ENCODE measurements around the gene SLC18A2. TPM values are rescaled to one million over a fixed set of nuclear protein-coding genes. Genes with fewer than 3 reads are reported as not detected.

Gene SLC18A2
- total RNA-seq, 1 donor from 2014 or later, result not detected

DNA sequence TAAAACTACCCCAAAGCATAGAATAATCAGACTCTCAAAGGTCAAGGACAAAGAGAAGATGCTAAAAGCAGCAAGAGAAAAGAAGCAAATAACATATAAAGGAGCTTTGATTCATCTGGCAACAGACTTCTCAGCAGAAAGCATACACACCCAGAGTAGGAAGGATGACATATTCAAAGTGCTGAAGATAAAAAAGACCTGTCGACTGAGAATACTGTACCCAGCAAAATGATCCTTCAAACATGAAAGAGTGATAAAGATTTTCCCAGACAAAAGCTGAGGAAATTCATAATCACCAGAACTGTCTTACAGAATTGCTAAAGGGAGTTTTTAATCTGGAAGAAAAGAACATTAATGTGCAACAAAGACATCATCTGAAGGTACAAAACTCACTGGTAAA is 28.7 kb upstream of the SLC18A2 start:
- H3K27ac Mint-ChIP-seq (ENCODE audit: unreplicated experiment), result no peak overlapping the region
- H3K9me3 Mint-ChIP-seq (ENCODE audit: low read depth), result peaks cover 23% of the 10 kb centered on the region
- TF ChIP-seq, protein P1, sequence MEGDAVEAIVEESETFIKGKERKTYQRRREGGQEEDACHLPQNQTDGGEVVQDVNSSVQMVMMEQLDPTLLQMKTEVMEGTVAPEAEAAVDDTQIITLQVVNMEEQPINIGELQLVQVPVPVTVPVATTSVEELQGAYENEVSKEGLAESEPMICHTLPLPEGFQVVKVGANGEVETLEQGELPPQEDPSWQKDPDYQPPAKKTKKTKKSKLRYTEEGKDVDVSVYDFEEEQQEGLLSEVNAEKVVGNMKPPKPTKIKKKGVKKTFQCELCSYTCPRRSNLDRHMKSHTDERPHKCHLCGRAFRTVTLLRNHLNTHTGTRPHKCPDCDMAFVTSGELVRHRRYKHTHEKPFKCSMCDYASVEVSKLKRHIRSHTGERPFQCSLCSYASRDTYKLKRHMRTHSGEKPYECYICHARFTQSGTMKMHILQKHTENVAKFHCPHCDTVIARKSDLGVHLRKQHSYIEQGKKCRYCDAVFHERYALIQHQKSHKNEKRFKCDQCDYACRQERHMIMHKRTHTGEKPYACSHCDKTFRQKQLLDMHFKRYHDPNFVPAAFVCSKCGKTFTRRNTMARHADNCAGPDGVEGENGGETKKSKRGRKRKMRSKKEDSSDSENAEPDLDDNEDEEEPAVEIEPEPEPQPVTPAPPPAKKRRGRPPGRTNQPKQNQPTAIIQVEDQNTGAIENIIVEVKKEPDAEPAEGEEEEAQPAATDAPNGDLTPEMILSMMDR (IDR thresholded peaks at IDR 0.05), result no peak
- H3K36me3 Mint-ChIP-seq (ENCODE audit: low read depth), result peaks cover 5% of the 10 kb centered on the region
- no peak overlapping the region for H3K4me3 Mint-ChIP-seq (ENCODE audit: unreplicated experiment)
- H3K27me3 Mint-ChIP-seq (ENCODE audit: low read depth), result peaks cover 70% of the 10 kb centered on the region
- H3K4me1 Mint-ChIP-seq (ENCODE audit: low read depth), result peaks cover 7% of the 10 kb centered on the region
- DNase-seq (ENCODE audit: low spot score), result no peak

DNA sequence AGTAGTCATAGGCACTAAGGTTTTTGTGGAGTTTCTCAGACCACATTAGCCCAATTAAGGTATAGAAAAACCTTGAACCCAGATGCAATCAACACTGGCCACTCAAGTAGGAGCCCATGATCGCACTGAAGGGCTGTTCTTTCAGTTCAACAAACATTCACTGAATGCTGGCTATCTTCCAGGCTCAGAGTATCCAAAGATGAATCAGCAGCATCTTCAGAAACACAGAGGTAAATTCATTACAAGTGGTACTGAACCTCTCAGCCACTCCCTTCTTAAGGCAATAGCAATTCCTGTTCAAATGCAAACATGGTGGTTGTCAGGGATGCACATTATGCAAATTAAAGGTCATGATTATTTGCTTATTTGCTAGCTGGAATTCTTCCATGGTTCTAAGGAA is 26.5 kb upstream of the SLC18A2 start:
- no peak overlapping the region for H3K4me3 Mint-ChIP-seq (ENCODE audit: unreplicated experiment)
- H3K36me3 Mint-ChIP-seq (ENCODE audit: low read depth), result peaks cover 5% of the 10 kb centered on the region
- H3K9me3 Mint-ChIP-seq (ENCODE audit: low read depth), result peaks cover 23% of the 10 kb centered on the region
- peaks cover 69% of the 10 kb centered on the region for H3K27me3 Mint-ChIP-seq (ENCODE audit: low read depth)
- no peak for DNase-seq (ENCODE audit: low spot score)
- TF ChIP-seq, protein P1 (IDR thresholded peaks at IDR 0.05), result no peak
- H3K27ac Mint-ChIP-seq (ENCODE audit: unreplicated experiment), result no peak overlapping the region
- peaks cover 11% of the 10 kb centered on the region for H3K4me1 Mint-ChIP-seq (ENCODE audit: low read depth)

DNA sequence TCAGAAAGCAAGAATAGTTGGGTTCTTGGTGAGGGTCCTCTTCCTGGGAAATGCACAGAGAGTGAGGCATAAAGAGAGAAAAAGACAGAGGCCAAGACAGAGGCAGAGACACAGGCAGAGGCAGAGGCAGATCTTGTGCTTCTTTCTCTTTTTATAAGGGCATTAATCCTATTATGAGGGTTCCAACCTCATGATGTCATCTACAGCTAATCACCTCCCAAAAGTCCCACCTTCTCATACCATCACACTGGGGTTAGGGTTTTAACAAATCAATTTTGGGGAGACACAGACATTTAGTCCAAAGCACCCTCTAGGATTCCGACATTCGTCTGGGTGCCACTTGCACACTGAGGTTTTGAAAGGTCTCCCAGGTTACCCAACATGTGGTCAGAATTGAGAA is 25.8 kb upstream of the SLC18A2 start:
- no peak for DNase-seq (ENCODE audit: low spot score)
- Mint-ChIP-seq H3K36me3 (ENCODE audit: low read depth) (peaks cover 5% of the 10 kb centered on the region), H3K4me1 (ENCODE audit: low read depth) (peaks cover 11% of the 10 kb centered on the region), H3K27me3 (ENCODE audit: low read depth) (peaks cover 62% of the 10 kb centered on the region), H3K9me3 (ENCODE audit: low read depth) (peaks cover 23% of the 10 kb centered on the region), H3K4me3 (ENCODE audit: unreplicated experiment) (no peak overlapping the region), H3K27ac (ENCODE audit: unreplicated experiment) (no peak overlapping the region)
- TF ChIP-seq, protein P1 (IDR thresholded peaks at IDR 0.05), result no peak

DNA sequence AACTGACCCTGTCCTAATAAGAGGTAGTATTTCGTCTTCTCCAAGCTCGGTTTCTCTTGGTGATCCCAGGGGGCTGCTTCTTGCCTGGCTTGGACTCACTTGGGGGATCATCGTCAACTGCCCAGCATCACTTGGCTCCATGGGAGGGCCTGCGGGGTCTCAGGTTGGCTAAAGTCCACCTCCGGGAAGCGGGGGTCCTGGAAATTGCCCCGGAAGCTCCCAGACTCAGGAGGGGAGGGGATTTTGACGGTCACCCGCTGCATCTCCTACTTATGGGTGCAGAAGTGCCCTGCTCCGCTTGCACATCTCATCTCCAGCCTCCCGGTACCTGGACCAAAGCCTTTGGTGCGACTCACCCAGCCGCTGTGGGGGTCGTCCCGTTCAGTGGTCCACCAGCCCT is 24.9 kb upstream of the SLC18A2 start:
- peaks cover 23% of the 10 kb centered on the region for H3K9me3 Mint-ChIP-seq (ENCODE audit: low read depth)
- peaks cover 11% of the 10 kb centered on the region for H3K4me1 Mint-ChIP-seq (ENCODE audit: low read depth)
- H3K27ac Mint-ChIP-seq (ENCODE audit: unreplicated experiment), result no peak overlapping the region
- H3K4me3 Mint-ChIP-seq (ENCODE audit: unreplicated experiment), result peak overlapping the region; percentile 79
- DNase-seq (ENCODE audit: low spot score), result no peak
- peaks cover 5% of the 10 kb centered on the region for H3K36me3 Mint-ChIP-seq (ENCODE audit: low read depth)
- TF ChIP-seq, protein P1 (IDR thresholded peaks at IDR 0.05), result no peak
- peaks cover 62% of the 10 kb centered on the region for H3K27me3 Mint-ChIP-seq (ENCODE audit: low read depth)

DNA sequence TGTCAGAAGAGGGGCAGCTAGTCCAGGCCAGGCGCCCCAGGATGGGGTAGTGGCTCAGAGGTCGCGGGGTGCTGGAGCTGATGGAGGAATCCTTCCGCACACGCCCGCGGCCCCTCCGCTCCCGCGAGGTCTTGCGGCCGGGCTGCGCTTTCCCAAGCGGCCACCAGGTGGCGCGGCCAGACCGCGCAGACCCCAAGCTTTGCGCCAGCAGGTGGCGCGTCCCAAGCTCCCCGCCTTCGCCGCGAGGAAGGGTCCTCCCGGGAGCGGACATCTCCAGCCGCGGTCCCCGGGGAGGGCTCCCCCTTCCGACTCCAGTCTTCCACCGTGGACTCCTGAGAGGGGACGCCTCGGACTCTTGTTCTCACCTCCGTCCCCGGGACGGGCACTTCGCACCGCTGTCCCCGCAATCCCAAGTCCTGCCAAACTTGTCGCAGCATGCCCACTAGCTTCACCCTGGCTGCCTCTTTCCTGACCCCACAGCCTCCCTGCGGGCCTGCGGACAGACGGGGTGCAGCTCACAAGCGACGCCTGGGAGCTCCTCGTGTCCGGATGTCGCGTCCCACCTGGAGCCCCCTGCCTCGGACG is 24.2 kb upstream of the SLC18A2 start:
- no peak overlapping the region for H3K27ac Mint-ChIP-seq (ENCODE audit: unreplicated experiment)
- TF ChIP-seq, protein P1 (IDR thresholded peaks at IDR 0.05), result peak; percentile 100

More for the DNA sequence above, 24.2 kb upstream of the SLC18A2 start:
- peaks cover 60% of the 10 kb centered on the region for H3K27me3 Mint-ChIP-seq (ENCODE audit: low read depth)
- peaks cover 17% of the 10 kb centered on the region for H3K9me3 Mint-ChIP-seq (ENCODE audit: low read depth)
- peak overlapping the region; percentile 79 for H3K4me3 Mint-ChIP-seq (ENCODE audit: unreplicated experiment)
- H3K36me3 Mint-ChIP-seq (ENCODE audit: low read depth), result peaks cover 3% of the 10 kb centered on the region
- DNase-seq (ENCODE audit: low spot score), result no peak
- peaks cover 11% of the 10 kb centered on the region for H3K4me1 Mint-ChIP-seq (ENCODE audit: low read depth)

All from chondrocyte (in vitro differentiated cells).